Endothelial cell of umbilical vein (primary cell): ENCODE results near the gene ZNF112.

Experiments used
- EZH2 ChIP-seq: IDR thresholded peaks from 2 replicates; pipeline ENCODE4 v1.6.1; 2012; ENCODE audit warnings: borderline replicate concordance, low read depth, mild to moderate bottlenecking, moderate library complexity, low read length, inconsistent platforms; ENCODE audit not compliant: severe bottlenecking
- FOS ChIP-seq: IDR thresholded peaks from 2 replicates; pipeline ENCODE4 v1.6.1; 2011; ENCODE audit warnings: mild to moderate bottlenecking, low read length, moderate library complexity, borderline replicate concordance; ENCODE audit not compliant: insufficient read depth
- GATA2 ChIP-seq: IDR thresholded peaks from 2 replicates; pipeline ENCODE4 v1.7.0; 2011; ENCODE audit warnings: low read depth, mild to moderate bottlenecking, moderate library complexity, mixed read lengths, low read length; ENCODE audit not compliant: insufficient read length, insufficient read depth
- JUN ChIP-seq: IDR thresholded peaks from 2 replicates; pipeline ENCODE4 v1.6.1; 2011; ENCODE audit warnings: borderline replicate concordance, low read depth; ENCODE audit not compliant: insufficient read length, insufficient read depth
- MAX ChIP-seq: IDR thresholded peaks from 2 replicates; pipeline ENCODE4 v1.6.1; 2011; ENCODE audit not compliant: insufficient read depth, insufficient read length
- MYC ChIP-seq: IDR thresholded peaks from one replicate; pipeline ENCODE4 v1.6.1; 2011; ENCODE audit warnings: mild to moderate bottlenecking, low read depth, low read length
- POLR2A ChIP-seq: IDR thresholded peaks from 2 replicates; pipeline ENCODE4 v1.6.1; 2012; ENCODE audit warnings: low read depth, mild to moderate bottlenecking, control low read depth, low read length
- POLR2AphosphoS5 ChIP-seq: IDR thresholded peaks from 2 replicates; pipeline ENCODE4 v1.6.1; 2012; ENCODE audit warnings: low read depth, mild to moderate bottlenecking, control low read depth, low read length, moderate library complexity; ENCODE audit not compliant: insufficient read depth
- TF ChIP-seq, protein P1 (sequence below), 2 donors: IDR thresholded peaks; 1 replicate in 1 of 2; 2 replicates in 1 of 2; pipeline ENCODE4 v1.5.1; 2011; ENCODE audit warnings: low read length in 2 of 2, mild to moderate bottlenecking in 2 of 2, moderate library complexity in 2 of 2, control low read depth in 1 of 2, inconsistent platforms in 1 of 2, low read depth in 1 of 2; ENCODE audit not compliant: insufficient read depth in 1 of 2; ENCODE audit errors: extremely low read depth in 1 of 2

DNA sequence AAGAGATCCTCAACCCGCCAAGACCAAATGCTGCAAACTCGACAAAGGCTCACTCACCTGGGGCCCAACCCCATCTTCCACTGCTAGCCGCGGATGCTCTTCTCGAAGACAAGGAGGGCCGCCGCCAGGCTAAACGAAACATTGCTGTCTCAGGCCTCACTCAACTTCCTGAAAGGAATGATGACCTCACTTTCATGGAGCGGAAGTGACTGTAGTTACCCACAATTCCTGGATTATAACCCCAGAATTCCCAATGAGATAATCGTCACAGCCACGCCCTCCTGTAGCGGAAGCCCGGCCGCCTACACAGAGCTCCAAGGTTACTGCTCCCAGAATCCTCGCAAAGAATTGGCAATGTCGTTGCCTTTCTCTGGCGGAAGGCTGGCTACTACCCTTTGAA lies 10.5 kb upstream of the ZNF112 start:
- TF ChIP-seq, protein P1, sequence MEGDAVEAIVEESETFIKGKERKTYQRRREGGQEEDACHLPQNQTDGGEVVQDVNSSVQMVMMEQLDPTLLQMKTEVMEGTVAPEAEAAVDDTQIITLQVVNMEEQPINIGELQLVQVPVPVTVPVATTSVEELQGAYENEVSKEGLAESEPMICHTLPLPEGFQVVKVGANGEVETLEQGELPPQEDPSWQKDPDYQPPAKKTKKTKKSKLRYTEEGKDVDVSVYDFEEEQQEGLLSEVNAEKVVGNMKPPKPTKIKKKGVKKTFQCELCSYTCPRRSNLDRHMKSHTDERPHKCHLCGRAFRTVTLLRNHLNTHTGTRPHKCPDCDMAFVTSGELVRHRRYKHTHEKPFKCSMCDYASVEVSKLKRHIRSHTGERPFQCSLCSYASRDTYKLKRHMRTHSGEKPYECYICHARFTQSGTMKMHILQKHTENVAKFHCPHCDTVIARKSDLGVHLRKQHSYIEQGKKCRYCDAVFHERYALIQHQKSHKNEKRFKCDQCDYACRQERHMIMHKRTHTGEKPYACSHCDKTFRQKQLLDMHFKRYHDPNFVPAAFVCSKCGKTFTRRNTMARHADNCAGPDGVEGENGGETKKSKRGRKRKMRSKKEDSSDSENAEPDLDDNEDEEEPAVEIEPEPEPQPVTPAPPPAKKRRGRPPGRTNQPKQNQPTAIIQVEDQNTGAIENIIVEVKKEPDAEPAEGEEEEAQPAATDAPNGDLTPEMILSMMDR (IDR thresholded peaks at IDR 0.05; ENCODE audit: extremely low read depth in 1 of 2, insufficient read depth in 1 of 2, low read depth in 1 of 2, low read length in 2 of 2) = no peak
- TF ChIP-seq POLR2AphosphoS5 (no peak), MAX (no peak), POLR2A (no peak), EZH2 (no peak), JUN (peak; percentile 6), FOS (no peak), MYC (no peak), GATA2 (no peak)
